HG02571 (cell line): ENCODE measurements around the gene DGCR2.

Source experiments
- ATAC-seq: cut with Tn5 transposase; IDR thresholded peaks from one replicate; pipeline ENCODE4 v1.9.1; 2021; ENCODE audit warnings: mild to moderate bottlenecking, moderate library complexity; ENCODE audit not compliant: unreplicated experiment

The DGCR2 gene

GRCh38 chr22:19111140-19111539 is 11.1 kb downstream of the DGCR2 start:
- no peak for ATAC-seq

- ATAC-seq = no peak
Observed at GRCh38 chr22:19110646-19111045, 11.6 kb downstream of the DGCR2 start.

- no peak for ATAC-seq
Observed at GRCh38 chr22:19110064-19110458, 12.2 kb downstream of the DGCR2 start.

- peak; percentile 80 for ATAC-seq
Observed at GRCh38 chr22:19109198-19110063, 12.8 kb downstream of the DGCR2 start.

- ATAC-seq = no peak
Observed at GRCh38 chr22:19108807-19109197, 13.4 kb downstream of the DGCR2 start.

GRCh38 chr22:19107730-19108074 is 14.5 kb downstream of the DGCR2 start:
- ATAC-seq = no peak

- no peak for ATAC-seq
Observed at GRCh38 chr22:19106886-19107729, 15.1 kb downstream of the DGCR2 start.

GRCh38 chr22:19105867-19106802 is 16.1 kb downstream of the DGCR2 start:
- no peak for ATAC-seq

- no peak for ATAC-seq
Observed at GRCh38 chr22:19105456-19105855, 16.8 kb downstream of the DGCR2 start.

- ATAC-seq = no peak
Observed at GRCh38 chr22:19103880-19104821, 18.1 kb downstream of the DGCR2 start.

- no peak for ATAC-seq
Observed at GRCh38 chr22:19098157-19098556, 24.1 kb downstream of the DGCR2 start.

GRCh38 chr22:19097518-19097917 is 24.7 kb downstream of the DGCR2 start:
- no peak for ATAC-seq

GRCh38 chr22:19096555-19096954 is 25.7 kb downstream of the DGCR2 start:
- ATAC-seq = no peak

- no peak for ATAC-seq
Observed at GRCh38 chr22:19094393-19094997, 27.7 kb downstream of the DGCR2 start.

GRCh38 chr22:19092725-19093124 is 29.5 kb downstream of the DGCR2 start:
- ATAC-seq = no peak

GRCh38 chr22:19090586-19091127 is 31.6 kb downstream of the DGCR2 start:
- no peak for ATAC-seq

GRCh38 chr22:19090183-19090582 is 32.0 kb downstream of the DGCR2 start:
- no peak for ATAC-seq

GRCh38 chr22:19088866-19089595 is 33.2 kb downstream of the DGCR2 start:
- no peak for ATAC-seq
